Activated T-cell treated with anti-CD3 and anti-CD28 coated beads, Interleukin-2, amount 50 U/mL, for 4 hours (primary cell): ENCODE results near the gene CDC42BPB. TPM values are rescaled to one million over a fixed set of nuclear protein-coding genes. Genes with fewer than 3 reads are reported as not detected.

Source experiments
- ATAC-seq, 2 donors: fragments of 200-7000 bp; cut with Tn5 transposase; one replicate each; pipeline ENCODE4 v1.10.0; 2021
- DNase-seq: peaks from one replicate; pipeline ENCODE4 v3.0.0-alpha.2; 2020
- H3K27me3 Mint-ChIP-seq: one replicate; pipeline ENCODE4 v1.8.0; 2021; ENCODE audit warnings: low read depth, mixed read lengths
- H3K36me3 Mint-ChIP-seq: one replicate; pipeline ENCODE4 v1.8.0; 2022; ENCODE audit warnings: mixed read lengths; ENCODE audit not compliant: insufficient read depth
- H3K4me1 Mint-ChIP-seq: one replicate; pipeline ENCODE4 v1.8.0; 2021; ENCODE audit warnings: low read depth, mixed read lengths
- H3K4me3 Mint-ChIP-seq: one replicate; pipeline ENCODE4 v1.8.0; 2021; ENCODE audit warnings: mild to moderate bottlenecking, moderate library complexity, mixed read lengths
- H3K9me3 Mint-ChIP-seq: one replicate; pipeline ENCODE4 v1.8.0; 2021; ENCODE audit warnings: mixed read lengths
- total RNA-seq, 3 donors: library from RNA; stranded (reverse); gene quantifications; one replicate each; pipeline ENCODE4 v1.2.1, GENCODE V29; 2021

CDC42BPB gene
- total RNA-seq, 3 donors from 2014 or later = 2.8 to 6.6 (median 5.1) TPM

GRCh38 chr14:102962111-102962627 lies 95.2 kb downstream of the CDC42BPB start:
- H3K4me3 Mint-ChIP-seq = no peak overlapping the region
- H3K9me3 Mint-ChIP-seq = no peaks in the 10 kb centered on the region
- no peak for DNase-seq
- peaks cover 5% of the 10 kb centered on the region for H3K36me3 Mint-ChIP-seq
- H3K27me3 Mint-ChIP-seq = no peaks in the 10 kb centered on the region
- no peaks in the 10 kb centered on the region for H3K4me1 Mint-ChIP-seq
- no peak for ATAC-seq

- no peaks in the 10 kb centered on the region for H3K27me3 Mint-ChIP-seq
- H3K36me3 Mint-ChIP-seq = peaks cover 5% of the 10 kb centered on the region
- no peaks in the 10 kb centered on the region for H3K9me3 Mint-ChIP-seq
- ATAC-seq = no peak
- H3K4me1 Mint-ChIP-seq = no peaks in the 10 kb centered on the region
- no peak overlapping the region for H3K4me3 Mint-ChIP-seq
- no peak for DNase-seq
Measured at GRCh38 chr14:102958461-102958860, 98.9 kb downstream of the CDC42BPB start.

GRCh38 chr14:102957222-102957621 lies 100.1 kb downstream of the CDC42BPB start:
- no peaks in the 10 kb centered on the region for H3K27me3 Mint-ChIP-seq

GRCh38 chr14:102955636-102956408 lies 101.5 kb downstream of the CDC42BPB start:
- H3K4me3 Mint-ChIP-seq = no peak overlapping the region
- DNase-seq (no peak), ATAC-seq (no peak)
- peaks cover 3% of the 10 kb centered on the region for H3K36me3 Mint-ChIP-seq
- no peaks in the 10 kb centered on the region for H3K9me3 Mint-ChIP-seq
- no peaks in the 10 kb centered on the region for H3K27me3 Mint-ChIP-seq
- H3K4me1 Mint-ChIP-seq = no peaks in the 10 kb centered on the region

More at GRCh38 chr14:102957222-102957621, 100.1 kb downstream of the CDC42BPB start:
- ATAC-seq = no peak
- no peak for DNase-seq
- no peaks in the 10 kb centered on the region for H3K9me3 Mint-ChIP-seq
- no peaks in the 10 kb centered on the region for H3K4me1 Mint-ChIP-seq
- H3K36me3 Mint-ChIP-seq = peaks cover 3% of the 10 kb centered on the region
- H3K4me3 Mint-ChIP-seq = no peak overlapping the region

GRCh38 chr14:102954081-102954789 lies 103.1 kb downstream of the CDC42BPB start:
- DNase-seq (no peak), ATAC-seq (no peak)
- Mint-ChIP-seq H3K36me3 (no peaks in the 10 kb centered on the region), H3K4me3 (no peak overlapping the region), H3K4me1 (peaks cover 4% of the 10 kb centered on the region), H3K27me3 (no peaks in the 10 kb centered on the region), H3K9me3 (no peaks in the 10 kb centered on the region)

GRCh38 chr14:102953100-102953499 lies 104.2 kb downstream of the CDC42BPB start:
- H3K9me3 Mint-ChIP-seq = no peaks in the 10 kb centered on the region
- no peak for ATAC-seq

GRCh38 chr14:102952276-102952675 lies 105.1 kb downstream of the CDC42BPB start:
- ATAC-seq (no peak), DNase-seq (no peak)
- Mint-ChIP-seq H3K4me1 (peaks cover 11% of the 10 kb centered on the region), H3K36me3 (no peaks in the 10 kb centered on the region), H3K9me3 (no peaks in the 10 kb centered on the region), H3K4me3 (no peak overlapping the region), H3K27me3 (no peaks in the 10 kb centered on the region)

More at GRCh38 chr14:102953100-102953499, 104.2 kb downstream of the CDC42BPB start:
- no peaks in the 10 kb centered on the region for H3K27me3 Mint-ChIP-seq
- no peaks in the 10 kb centered on the region for H3K36me3 Mint-ChIP-seq
- no peak for DNase-seq
- H3K4me3 Mint-ChIP-seq = no peak overlapping the region
- peaks cover 10% of the 10 kb centered on the region for H3K4me1 Mint-ChIP-seq

GRCh38 chr14:102951799-102952198 lies 105.5 kb downstream of the CDC42BPB start:
- ATAC-seq = no peak
- Mint-ChIP-seq H3K4me3 (no peak overlapping the region), H3K4me1 (peaks cover 14% of the 10 kb centered on the region), H3K36me3 (no peaks in the 10 kb centered on the region), H3K9me3 (no peaks in the 10 kb centered on the region), H3K27me3 (no peaks in the 10 kb centered on the region)
- no peak for DNase-seq

- Mint-ChIP-seq H3K4me3 (no peak overlapping the region), H3K27me3 (no peaks in the 10 kb centered on the region), H3K4me1 (peaks cover 14% of the 10 kb centered on the region), H3K36me3 (no peaks in the 10 kb centered on the region), H3K9me3 (no peaks in the 10 kb centered on the region)
- ATAC-seq (no peak), DNase-seq (no peak)
Measured at GRCh38 chr14:102951034-102951433, 106.3 kb downstream of the CDC42BPB start.

- no peak for ATAC-seq
- no peak for DNase-seq
- H3K4me3 Mint-ChIP-seq = no peak overlapping the region
- peaks cover 14% of the 10 kb centered on the region for H3K4me1 Mint-ChIP-seq
- H3K9me3 Mint-ChIP-seq = no peaks in the 10 kb centered on the region
- no peaks in the 10 kb centered on the region for H3K36me3 Mint-ChIP-seq
- H3K27me3 Mint-ChIP-seq = no peaks in the 10 kb centered on the region
Measured at GRCh38 chr14:102949801-102950451, 107.4 kb downstream of the CDC42BPB start.

- Mint-ChIP-seq H3K36me3 (no peaks in the 10 kb centered on the region), H3K4me3 (no peak overlapping the region), H3K4me1 (peaks cover 14% of the 10 kb centered on the region), H3K27me3 (no peaks in the 10 kb centered on the region), H3K9me3 (no peaks in the 10 kb centered on the region)
- DNase-seq = no peak
- peak; percentile 72 to 75 for ATAC-seq
Measured at GRCh38 chr14:102949062-102949800, 108.1 kb downstream of the CDC42BPB start.

GRCh38 chr14:102948698-102949061 lies 108.7 kb downstream of the CDC42BPB start:
- no peak for ATAC-seq

GRCh38 chr14:102947321-102948103 lies 109.8 kb downstream of the CDC42BPB start:
- Mint-ChIP-seq H3K4me1 (peaks cover 14% of the 10 kb centered on the region), H3K27me3 (no peaks in the 10 kb centered on the region), H3K36me3 (no peaks in the 10 kb centered on the region), H3K4me3 (no peak overlapping the region), H3K9me3 (no peaks in the 10 kb centered on the region)
- no peak for ATAC-seq
- no peak for DNase-seq

More at GRCh38 chr14:102948698-102949061, 108.7 kb downstream of the CDC42BPB start:
- H3K4me1 Mint-ChIP-seq = peaks cover 14% of the 10 kb centered on the region
- no peaks in the 10 kb centered on the region for H3K36me3 Mint-ChIP-seq
- H3K27me3 Mint-ChIP-seq = no peaks in the 10 kb centered on the region
- no peaks in the 10 kb centered on the region for H3K9me3 Mint-ChIP-seq
- no peak overlapping the region for H3K4me3 Mint-ChIP-seq
- no peak for DNase-seq
